ENCODE data around the gene CRYGN.

CRYGN gene

GRCh38 chr7:151437866-151438516 lies 1.9 kb downstream of the CRYGN start:
- no peak for DNase-seq

GRCh38 chr7:151437159-151437553 lies 2.8 kb downstream of the CRYGN start:
- DNase-seq, result no peak

- no peak for DNase-seq
Measured at GRCh38 chr7:151436446-151437158, 3.3 kb downstream of the CRYGN start.

GRCh38 chr7:151435971-151436370 lies 4.0 kb downstream of the CRYGN start:
- DNase-seq, result no peak

DNA sequence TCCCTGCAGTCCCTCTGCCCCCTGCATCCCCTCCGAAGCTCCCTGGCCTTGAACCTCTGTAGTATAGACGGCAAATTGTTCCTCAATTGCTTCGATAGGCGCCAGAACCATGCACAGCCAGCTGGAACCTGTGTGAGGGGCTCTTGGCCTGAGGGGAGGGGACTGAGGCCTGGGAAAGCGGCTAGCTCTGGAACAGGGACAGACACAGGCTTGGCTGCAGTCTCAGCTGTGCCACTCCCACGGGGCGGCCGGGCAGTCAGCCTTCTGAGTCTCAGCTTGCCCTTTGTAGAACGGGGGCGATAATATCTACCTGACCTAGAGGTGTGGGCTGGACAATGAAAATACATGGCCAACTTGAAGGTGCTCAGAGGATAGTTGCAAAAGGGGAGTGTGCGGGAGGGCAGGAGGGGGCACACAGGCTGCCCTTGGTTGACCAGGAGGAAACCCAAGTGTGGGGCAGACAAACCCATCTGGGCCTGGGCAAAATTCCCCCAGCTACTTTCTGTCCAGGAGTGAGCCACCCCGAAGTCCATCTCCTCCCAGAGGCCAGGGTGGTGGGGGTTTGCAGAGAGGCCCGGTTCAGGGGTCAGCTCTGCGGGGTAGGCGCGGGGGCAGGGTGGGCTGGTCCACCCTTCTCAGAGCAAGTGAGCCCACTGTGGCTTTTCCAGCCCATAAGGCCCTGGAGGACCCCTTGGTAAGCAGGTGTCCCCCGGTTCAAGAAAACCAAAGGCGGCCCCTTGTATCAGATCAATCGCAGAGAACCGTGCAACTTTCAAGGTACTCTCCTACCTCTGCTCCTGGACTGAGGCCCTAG lies 4.6 kb downstream of the CRYGN start:
- no peak for DNase-seq

DNA sequence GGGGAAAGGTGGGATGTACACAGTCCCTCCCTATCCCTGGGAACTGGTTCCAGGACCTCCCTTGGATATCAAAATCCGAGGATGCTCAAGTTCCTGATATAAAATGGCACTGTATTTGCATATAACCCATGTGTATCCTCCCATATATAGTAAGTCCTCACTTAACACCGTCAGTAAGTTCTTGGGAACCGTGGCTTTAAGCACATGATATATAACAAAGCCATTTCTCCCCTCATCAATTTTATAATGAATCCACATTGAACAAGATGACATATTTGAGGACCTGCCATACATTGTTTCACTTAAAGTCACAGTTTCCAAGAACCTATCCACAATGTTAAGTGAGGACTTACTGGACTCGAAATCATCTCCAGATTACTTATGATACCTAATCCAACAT lies 5.4 kb downstream of the CRYGN start:
- DNase-seq, result no peak

GRCh38 chr7:151433721-151434400 lies 6.1 kb downstream of the CRYGN start:
- DNase-seq, result no peak

DNA sequence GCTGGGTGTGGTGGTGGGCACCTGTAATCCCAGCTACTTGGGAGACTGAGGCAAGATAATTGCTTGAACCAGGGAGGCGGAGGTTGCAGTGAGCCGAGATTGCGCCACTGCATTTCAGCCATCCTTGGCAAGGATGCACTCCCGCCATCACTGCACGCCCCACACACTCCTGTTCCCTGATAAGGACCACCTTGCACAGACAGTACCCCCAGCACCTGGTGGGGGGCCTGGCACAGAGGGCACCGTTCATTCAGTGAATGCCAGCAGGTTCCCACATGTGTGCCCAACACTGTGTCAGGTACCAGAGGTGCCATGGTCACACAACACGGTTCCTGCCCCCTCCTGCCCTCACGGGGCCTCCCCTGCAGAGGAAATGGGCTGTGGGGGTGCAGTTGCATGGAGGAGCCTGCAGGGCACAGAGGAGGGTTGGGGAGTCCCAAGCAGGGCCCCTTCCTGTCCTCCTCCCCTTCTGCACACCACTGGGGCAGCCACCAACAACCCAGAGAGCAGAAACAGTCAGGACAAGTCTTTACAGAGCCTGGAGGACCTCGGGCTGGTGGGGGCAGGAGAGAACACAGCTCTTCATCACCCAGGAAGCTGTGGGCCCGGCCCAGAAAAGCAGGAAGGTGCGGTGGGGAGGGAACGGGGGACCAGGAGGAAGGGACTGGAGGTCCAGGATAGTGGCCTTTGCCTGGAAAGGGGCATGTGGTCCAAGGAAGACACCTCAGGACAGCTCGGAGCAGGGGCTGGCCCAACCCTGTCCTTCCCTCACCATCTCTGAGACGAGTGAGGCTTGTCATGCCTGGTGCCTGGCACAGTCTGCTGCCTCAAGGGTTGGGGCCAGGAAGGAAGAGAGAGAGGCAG lies 7.1 kb downstream of the CRYGN start:
- DNase-seq, result no peak

GRCh38 chr7:151431768-151432311 lies 8.1 kb downstream of the CRYGN start:
- DNase-seq, result no peak

GRCh38 chr7:151431281-151431767 lies 8.6 kb downstream of the CRYGN start:
- no peak for DNase-seq

GRCh38 chr7:151430391-151431205 lies 9.3 kb downstream of the CRYGN start:
- no peak for DNase-seq

GRCh38 chr7:151429560-151430331 lies 10.2 kb downstream of the CRYGN start:
- no peak for DNase-seq

DNA sequence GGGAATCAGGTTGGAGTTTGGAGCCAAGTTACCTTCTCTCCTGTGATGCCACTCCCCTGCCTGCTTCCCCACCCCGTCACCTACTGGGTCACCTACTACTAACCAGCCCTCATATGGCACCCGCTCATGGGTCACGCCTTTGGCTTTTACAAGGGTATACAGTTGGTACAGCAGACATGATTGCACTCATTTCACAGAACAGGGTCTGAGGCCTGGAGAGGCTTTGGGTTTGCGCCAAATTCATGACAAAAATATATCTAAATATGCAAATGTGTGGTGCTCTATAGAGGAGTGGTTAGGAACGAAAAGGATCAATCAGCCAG lies 10.7 kb downstream of the CRYGN start:
- DNase-seq, result no peak

- DNase-seq, result no peak
Measured at GRCh38 chr7:151428378-151429236, 11.3 kb downstream of the CRYGN start.

GRCh38 chr7:151427705-151428377 lies 12.1 kb downstream of the CRYGN start:
- no peak for DNase-seq

GRCh38 chr7:151426904-151427704 lies 12.8 kb downstream of the CRYGN start:
- no peak for DNase-seq

GRCh38 chr7:151426441-151426903 lies 13.5 kb downstream of the CRYGN start:
- no peak for DNase-seq
